Measurements from ENCODE around the gene F2R.
"Not testable (repeated sequence)": the region's sequence is repeated elsewhere in the genome, so short reads cannot be mapped to it uniquely, and the experiment has no call there.

The F2R gene

GRCh38 chr5:76715736-76716455 lies at the start of gene F2R:
TSS of gene F2R (plus strand) at chr5:76716126. CDS start at chr5:76716308, 182 bp downstream.
- DNase-seq (ENCODE audit: low read depth in 2 of 2): no peak

- DNase-seq (ENCODE audit: low read depth in 2 of 2): no peak
Observed at GRCh38 chr5:76667495-76667894, 48.4 kb upstream of the F2R start.

GRCh38 chr5:76669245-76669644 lies 46.7 kb upstream of the F2R start:
- DNase-seq (ENCODE audit: low read depth in 2 of 2): no peak

DNA sequence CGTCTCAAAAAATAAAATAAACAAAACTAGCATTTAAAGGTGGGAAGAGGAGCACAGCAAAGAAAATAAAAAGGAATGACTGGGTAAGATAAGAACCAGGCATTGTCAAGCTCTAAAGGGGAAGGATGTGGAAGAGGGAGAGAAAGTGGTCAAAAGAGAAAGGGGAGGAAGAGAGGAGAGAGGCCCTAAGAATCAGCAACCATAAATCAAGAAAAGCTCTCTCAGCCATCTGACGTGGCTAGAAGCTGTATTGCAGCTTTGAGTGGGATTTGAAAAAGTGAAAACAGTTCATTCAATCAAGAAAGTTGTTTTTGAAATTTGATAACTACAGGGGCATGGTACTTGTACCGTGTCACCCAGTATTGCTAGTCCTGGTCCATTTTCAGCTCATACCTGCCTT lies 45.4 kb upstream of the F2R start:
- DNase-seq (ENCODE audit: low read depth in 2 of 2): no peak

GRCh38 chr5:76672242-76672641 lies 43.7 kb upstream of the F2R start:
- no peak for DNase-seq (ENCODE audit: low read depth in 2 of 2)

GRCh38 chr5:76673125-76673524 lies 42.8 kb upstream of the F2R start:
- DNase-seq (ENCODE audit: low read depth in 2 of 2): no peak

GRCh38 chr5:76674330-76675066 lies 41.4 kb upstream of the F2R start:
- DNase-seq (ENCODE audit: low read depth in 2 of 2): no peak

GRCh38 chr5:76675364-76675763 lies 40.6 kb upstream of the F2R start:
- DNase-seq (ENCODE audit: low read depth in 2 of 2): no peak

GRCh38 chr5:76677849-76678472 lies 38.0 kb upstream of the F2R start:
- no peak for DNase-seq (ENCODE audit: low read depth in 2 of 2)

- no peak for DNase-seq (ENCODE audit: low read depth in 2 of 2)
Observed at GRCh38 chr5:76679231-76679630, 36.7 kb upstream of the F2R start.

DNA sequence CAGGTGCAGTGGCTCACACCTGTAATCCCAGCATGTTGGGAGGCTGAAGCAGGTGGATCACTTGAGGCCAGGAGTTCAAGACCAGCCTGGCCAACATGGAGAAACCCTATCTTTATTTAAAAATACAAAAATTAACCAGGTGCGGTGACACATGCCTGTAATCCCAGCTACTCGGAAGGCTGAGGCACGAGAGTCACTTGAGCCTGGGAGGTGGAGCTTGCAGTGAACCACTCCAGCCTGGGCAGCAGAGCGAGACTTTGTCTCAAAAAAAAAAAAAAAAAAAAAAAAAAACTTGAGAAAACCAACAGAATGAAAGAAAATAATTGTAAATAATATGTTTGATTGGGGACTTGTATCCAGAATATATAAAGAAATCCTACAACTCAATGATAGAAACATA lies 35.1 kb upstream of the F2R start:
- DNase-seq (ENCODE audit: low read depth in 2 of 2): not testable (repeated sequence)

- no peak for DNase-seq (ENCODE audit: low read depth in 2 of 2)
Observed at GRCh38 chr5:76681287-76681686, 34.6 kb upstream of the F2R start.

DNA sequence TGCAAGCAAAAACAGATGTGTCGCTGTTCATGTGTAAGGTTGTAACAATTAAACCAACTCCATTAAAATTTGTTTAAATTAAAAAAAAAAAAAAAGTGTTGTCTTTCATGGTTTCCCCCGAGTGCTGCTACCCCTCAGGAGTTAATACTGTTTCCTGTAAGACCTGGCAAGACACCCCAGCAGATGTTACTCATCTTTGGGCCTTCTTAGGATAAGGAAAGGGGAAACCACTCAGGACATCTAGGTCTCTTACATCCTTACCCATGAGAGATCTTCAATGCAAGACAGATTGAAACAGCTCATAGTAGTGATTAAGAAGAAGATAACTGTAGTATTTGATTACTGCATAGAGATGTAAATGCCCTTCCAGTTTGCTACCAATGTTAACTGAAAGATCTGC lies 33.5 kb upstream of the F2R start:
- no peak for DNase-seq (ENCODE audit: low read depth in 2 of 2)

GRCh38 chr5:76683816-76684731 lies 31.9 kb upstream of the F2R start:
- DNase-seq (ENCODE audit: low read depth in 2 of 2): no peak

DNA sequence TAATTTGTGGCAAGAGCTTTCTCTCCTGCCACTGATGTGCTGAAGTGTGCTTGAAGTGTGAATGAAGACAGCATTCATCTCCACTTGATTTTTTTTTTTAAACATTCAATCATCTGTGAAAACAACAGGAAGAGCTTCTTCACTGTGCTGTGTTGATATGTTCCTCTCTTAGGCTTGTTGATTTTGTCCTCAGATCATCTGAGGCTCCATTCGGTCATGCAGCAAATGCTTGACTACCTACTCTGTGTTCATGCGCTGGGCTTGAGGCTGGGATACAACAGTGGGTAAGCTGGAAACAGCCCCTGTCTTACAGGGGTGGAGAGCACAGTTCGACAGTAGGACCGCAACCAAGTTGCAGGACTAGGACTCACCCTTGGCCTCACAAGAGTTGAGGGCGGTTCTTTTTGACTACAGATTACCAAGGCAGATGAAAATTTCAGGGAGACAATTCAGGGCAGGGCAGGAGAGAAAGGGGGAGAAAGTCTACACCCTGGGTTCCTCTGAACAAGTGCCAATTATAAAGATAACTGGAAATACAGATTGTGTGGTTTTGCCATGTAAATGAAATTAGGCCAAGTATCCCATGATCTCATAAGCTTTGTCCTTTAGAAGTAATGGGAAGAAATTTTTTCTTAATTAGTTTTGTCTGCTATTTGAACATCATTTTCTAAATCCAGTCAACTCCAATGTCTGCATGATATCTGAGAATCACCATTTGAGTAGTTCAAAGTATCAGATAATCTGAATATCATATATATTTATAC lies 31.0 kb upstream of the F2R start:
- no peak for DNase-seq (ENCODE audit: low read depth in 2 of 2)

DNA sequence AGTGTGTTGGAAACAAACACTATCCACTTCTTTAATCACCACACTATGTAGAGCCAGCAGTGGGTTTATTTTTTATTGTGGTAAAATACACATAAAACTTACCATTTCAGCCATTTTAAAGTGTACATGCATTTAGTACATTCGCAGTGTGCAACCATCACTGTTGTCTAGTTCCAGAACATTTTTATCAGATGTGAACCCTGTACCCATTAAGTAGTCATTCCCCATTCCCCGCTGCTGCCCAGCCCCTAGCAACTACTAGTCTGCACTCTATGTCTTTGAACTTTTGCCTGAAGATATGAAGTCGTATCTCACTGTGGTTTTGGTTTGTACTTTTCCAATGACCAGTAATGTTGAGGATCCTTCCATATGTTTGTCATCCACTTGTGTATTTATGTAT lies 30.2 kb upstream of the F2R start:
- no peak for DNase-seq (ENCODE audit: low read depth in 2 of 2)

GRCh38 chr5:76688212-76688611 lies 27.7 kb upstream of the F2R start:
- DNase-seq (ENCODE audit: low read depth in 2 of 2): no peak

GRCh38 chr5:76688836-76689235 lies 27.1 kb upstream of the F2R start:
- DNase-seq (ENCODE audit: low read depth in 2 of 2): no peak

GRCh38 chr5:76689321-76690036 lies 26.4 kb upstream of the F2R start:
- no peak for DNase-seq (ENCODE audit: low read depth in 2 of 2)

GRCh38 chr5:76690037-76690679 lies 25.8 kb upstream of the F2R start:
- no peak for DNase-seq (ENCODE audit: low read depth in 2 of 2)
